GM21381 (cell line): Measurements from ENCODE around the gene WASF2.
"Not testable (repeated sequence)": the region's sequence is repeated elsewhere in the genome, so short reads cannot be mapped to it uniquely, and the experiment has no call there.

ENCODE experiments used
- ATAC-seq: cut with Tn5 transposase; IDR thresholded peaks from one replicate; pipeline ENCODE4 v1.9.1; 2021; ENCODE audit warnings: mild to moderate bottlenecking, moderate library complexity; ENCODE audit not compliant: unreplicated experiment

The WASF2 gene

GRCh38 chr1:27454610-27455009 lies 35.4 kb downstream of the WASF2 start:
- no peak for ATAC-seq

GRCh38 chr1:27451343-27451742 lies 38.6 kb downstream of the WASF2 start:
- no peak for ATAC-seq

- no peak for ATAC-seq
Measured at GRCh38 chr1:27448982-27449381, 41.0 kb downstream of the WASF2 start.

GRCh38 chr1:27447883-27448282 lies 42.1 kb downstream of the WASF2 start:
- ATAC-seq, result no peak

GRCh38 chr1:27447399-27447798 lies 42.6 kb downstream of the WASF2 start:
- no peak for ATAC-seq

GRCh38 chr1:27446496-27447020 lies 43.4 kb downstream of the WASF2 start:
- no peak for ATAC-seq

- ATAC-seq, result no peak
Measured at GRCh38 chr1:27445177-27445936, 44.6 kb downstream of the WASF2 start.

GRCh38 chr1:27444632-27445031 lies 45.3 kb downstream of the WASF2 start:
- ATAC-seq, result no peak

GRCh38 chr1:27439150-27439549 lies 50.8 kb downstream of the WASF2 start:
- no peak for ATAC-seq

- ATAC-seq, result no peak
Measured at GRCh38 chr1:27438621-27439061, 51.3 kb downstream of the WASF2 start.

GRCh38 chr1:27436204-27437159 lies 53.5 kb downstream of the WASF2 start:
- no peak for ATAC-seq

- no peak for ATAC-seq
Measured at GRCh38 chr1:27435566-27436203, 54.3 kb downstream of the WASF2 start.

GRCh38 chr1:27433706-27434105 lies 56.3 kb downstream of the WASF2 start:
- no peak for ATAC-seq

GRCh38 chr1:27432725-27433124 lies 57.2 kb downstream of the WASF2 start:
- not testable (repeated sequence) for ATAC-seq

- no peak for ATAC-seq
Measured at GRCh38 chr1:27431601-27431940, 58.4 kb downstream of the WASF2 start.

- ATAC-seq, result no peak
Measured at GRCh38 chr1:27430903-27431600, 58.9 kb downstream of the WASF2 start.

GRCh38 chr1:27429029-27429425 lies 60.9 kb downstream of the WASF2 start:
- ATAC-seq, result no peak

- no peak for ATAC-seq
Measured at GRCh38 chr1:27428316-27429028, 61.5 kb downstream of the WASF2 start.

- no peak for ATAC-seq
Measured at GRCh38 chr1:27427816-27428315, 62.1 kb downstream of the WASF2 start.

- no peak for ATAC-seq
Measured at GRCh38 chr1:27427329-27427728, 62.6 kb downstream of the WASF2 start.
